HCT116 (cell line): ENCODE measurements around the gene OR52E4. TPM values are rescaled to one million over a fixed set of nuclear protein-coding genes. Genes with fewer than 3 reads are reported as not detected.

Source experiments
- total RNA-seq: library from RNA; stranded (reverse); gene quantifications from one replicate; pipeline ENCODE4 v1.2.1, GENCODE V29; 2021; ENCODE audit not compliant: unreplicated experiment

The OR52E4 gene
- total RNA-seq, 1 experiment from 2014 or later = not detected

Other genes with a start within 250 kb of the OR52E4 start
- gene TRIM5, start 195.6 kb upstream of the OR52E4 start, total RNA-seq = 13.7 TPM
- gene TRIM22, start 190.8 kb upstream of the OR52E4 start, total RNA-seq = 0.61 TPM
- gene OR56B1, start 144.2 kb upstream of the OR52E4 start, total RNA-seq = not detected
- not detected for gene OR52N4, start 126.4 kb upstream of the OR52E4 start, total RNA-seq
- gene OR52N5, start 97.3 kb upstream of the OR52E4 start, total RNA-seq = not detected
- not detected for gene OR52N1, start 89.4 kb upstream of the OR52E4 start, total RNA-seq
- not detected for gene OR52N2, start 71.7 kb upstream of the OR52E4 start, total RNA-seq
- not detected for gene OR52E6, start 38.7 kb upstream of the OR52E4 start, total RNA-seq
- gene OR52E8, start 22.9 kb upstream of the OR52E4 start, total RNA-seq = not detected
- gene OR52E5, start 12.6 kb downstream of the OR52E4 start, total RNA-seq = not detected
- gene OR56A3, start 61.6 kb downstream of the OR52E4 start, total RNA-seq = not detected
- not detected for gene OR56A5, start 87.9 kb downstream of the OR52E4 start, total RNA-seq
- not detected for gene OR52L1, start 106.4 kb downstream of the OR52E4 start, total RNA-seq
- not detected for gene OR56A4, start 126.3 kb downstream of the OR52E4 start, total RNA-seq
- gene OR56A1, start 150.1 kb downstream of the OR52E4 start, total RNA-seq = not detected
- not detected for gene OR56B4, start 227.1 kb downstream of the OR52E4 start, total RNA-seq